ENCODE measurements around the gene CD34.

Gene CD34

GRCh38 chr1:207850621-207851407 lies 60.1 kb downstream of the CD34 start:
- DNase-seq: no peak

GRCh38 chr1:207849646-207850045 lies 61.3 kb downstream of the CD34 start:
- no peak for DNase-seq

GRCh38 chr1:207849016-207849415 lies 61.9 kb downstream of the CD34 start:
- DNase-seq: no peak

- no peak for DNase-seq
Measured at GRCh38 chr1:207848234-207848633, 62.7 kb downstream of the CD34 start.

GRCh38 chr1:207847116-207847515 lies 63.8 kb downstream of the CD34 start:
- DNase-seq: no peak

- no peak for DNase-seq
Measured at GRCh38 chr1:207845109-207845508, 65.8 kb downstream of the CD34 start.

GRCh38 chr1:207844371-207844770 lies 66.6 kb downstream of the CD34 start:
- DNase-seq: no peak

GRCh38 chr1:207842506-207842905 lies 68.4 kb downstream of the CD34 start:
- no peak for DNase-seq

- no peak for DNase-seq
Measured at GRCh38 chr1:207841901-207842300, 69.0 kb downstream of the CD34 start.

- DNase-seq: no peak
Measured at GRCh38 chr1:207841293-207841692, 69.6 kb downstream of the CD34 start.

- DNase-seq: no peak
Measured at GRCh38 chr1:207840380-207840779, 70.5 kb downstream of the CD34 start.

GRCh38 chr1:207839083-207839413 lies 71.9 kb downstream of the CD34 start:
- no peak for DNase-seq

GRCh38 chr1:207838156-207839082 lies 72.5 kb downstream of the CD34 start:
- no peak for DNase-seq

GRCh38 chr1:207837673-207838072 lies 73.3 kb downstream of the CD34 start:
- no peak for DNase-seq

- no peak for DNase-seq
Measured at GRCh38 chr1:207836591-207837347, 74.2 kb downstream of the CD34 start.

- DNase-seq: no peak
Measured at GRCh38 chr1:207835958-207836357, 75.0 kb downstream of the CD34 start.

GRCh38 chr1:207833956-207834660 lies 76.8 kb downstream of the CD34 start:
- DNase-seq: no peak

GRCh38 chr1:207833381-207833780 lies 77.5 kb downstream of the CD34 start:
- no peak for DNase-seq

GRCh38 chr1:207832796-207833195 lies 78.1 kb downstream of the CD34 start:
- no peak for DNase-seq

GRCh38 chr1:207831517-207832327 lies 79.2 kb downstream of the CD34 start:
- DNase-seq: no peak

All from activated T-cell treated with anti-CD3 and anti-CD28 coated beads for 4 hours (primary cell).